ENCODE data around the gene MAP3K5. TPM values are rescaled to one million over a fixed set of nuclear protein-coding genes. Genes with fewer than 3 reads are reported as not detected.

MAP3K5 gene
- total and polyA plus RNA-seq, 4 donors = 7.5 to 28.3 (median 22.8) TPM

- TF ChIP-seq, protein P1, sequence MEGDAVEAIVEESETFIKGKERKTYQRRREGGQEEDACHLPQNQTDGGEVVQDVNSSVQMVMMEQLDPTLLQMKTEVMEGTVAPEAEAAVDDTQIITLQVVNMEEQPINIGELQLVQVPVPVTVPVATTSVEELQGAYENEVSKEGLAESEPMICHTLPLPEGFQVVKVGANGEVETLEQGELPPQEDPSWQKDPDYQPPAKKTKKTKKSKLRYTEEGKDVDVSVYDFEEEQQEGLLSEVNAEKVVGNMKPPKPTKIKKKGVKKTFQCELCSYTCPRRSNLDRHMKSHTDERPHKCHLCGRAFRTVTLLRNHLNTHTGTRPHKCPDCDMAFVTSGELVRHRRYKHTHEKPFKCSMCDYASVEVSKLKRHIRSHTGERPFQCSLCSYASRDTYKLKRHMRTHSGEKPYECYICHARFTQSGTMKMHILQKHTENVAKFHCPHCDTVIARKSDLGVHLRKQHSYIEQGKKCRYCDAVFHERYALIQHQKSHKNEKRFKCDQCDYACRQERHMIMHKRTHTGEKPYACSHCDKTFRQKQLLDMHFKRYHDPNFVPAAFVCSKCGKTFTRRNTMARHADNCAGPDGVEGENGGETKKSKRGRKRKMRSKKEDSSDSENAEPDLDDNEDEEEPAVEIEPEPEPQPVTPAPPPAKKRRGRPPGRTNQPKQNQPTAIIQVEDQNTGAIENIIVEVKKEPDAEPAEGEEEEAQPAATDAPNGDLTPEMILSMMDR (IDR thresholded peaks at IDR 0.05; ENCODE audit: control extremely low read depth, extremely low read depth) = no peak
- no peaks in the 10 kb centered on the region for H3K4me1 ChIP-seq (ENCODE audit: control insufficient read depth in 5 of 5, insufficient read depth in 5 of 5, low read length in 5 of 5)
- H3K4me3 ChIP-seq = no peak overlapping the region
- peaks cover 0 to 16% (median 6%) of the 10 kb centered on the region in 4 donors for H3K36me3 ChIP-seq (ENCODE audit: control insufficient read depth in 4 of 4, insufficient read depth in 4 of 4, low read length in 4 of 4)
- no peak for ATAC-seq (ENCODE audit: insufficient read depth, low FRiP score)
- H3K9me3 ChIP-seq (ENCODE audit: control insufficient read depth in 4 of 4, insufficient read depth in 3 of 4, low read length in 3 of 4) = no peaks in the 10 kb centered on the region
- 81 to 96% methylated on average over 1 of the region's 1 CpG for WGBS, 2 donors
- no peak for DNase-seq
- H3K27ac ChIP-seq (ENCODE audit: low read depth in 1 of 2, low read length in 1 of 2) = no peak overlapping the region
- no peaks in the 10 kb centered on the region for H3K27me3 ChIP-seq (ENCODE audit: control insufficient read depth in 3 of 3, insufficient read depth in 3 of 3, low read length in 2 of 3)
- no peak overlapping the region for H3K9ac ChIP-seq (ENCODE audit: insufficient read depth in 1 of 2, low read length in 2 of 2)
Measured at GRCh38 chr6:136633355-136633754, 158.9 kb downstream of the MAP3K5 start.

DNA sequence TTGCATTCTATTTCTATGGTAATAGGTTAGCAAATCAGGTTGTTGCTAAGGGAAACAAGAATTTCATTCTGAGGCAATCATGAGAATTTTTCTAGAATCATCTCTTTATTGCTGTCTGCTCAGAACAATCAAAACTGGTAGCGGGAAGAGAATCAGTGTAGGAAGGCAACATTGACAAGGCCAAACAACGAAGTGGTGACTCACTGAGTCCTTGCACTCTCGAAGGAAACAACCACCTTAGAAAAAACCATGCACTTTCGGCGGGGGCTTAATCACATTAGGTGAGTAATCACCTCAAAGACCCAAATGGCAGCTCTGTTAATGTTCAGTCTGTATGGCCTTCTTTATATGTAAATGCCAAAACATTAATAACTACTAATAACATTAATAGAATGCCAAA, 163.3 kb downstream of the MAP3K5 start:
- H3K27me3 ChIP-seq (ENCODE audit: control insufficient read depth in 3 of 3, insufficient read depth in 3 of 3, low read length in 2 of 3) = no peaks in the 10 kb centered on the region
- no peak for ATAC-seq (ENCODE audit: insufficient read depth, low FRiP score)
- H3K9ac ChIP-seq (ENCODE audit: insufficient read depth in 1 of 2, low read length in 2 of 2) = no peak overlapping the region
- DNase-seq = no peak
- H3K27ac ChIP-seq (ENCODE audit: low read depth in 1 of 2, low read length in 1 of 2) = no peak overlapping the region
- TF ChIP-seq, protein P1 (IDR thresholded peaks at IDR 0.05; ENCODE audit: control extremely low read depth, extremely low read depth) = no peak
- H3K4me1 ChIP-seq (ENCODE audit: control insufficient read depth in 5 of 5, insufficient read depth in 5 of 5, low read length in 5 of 5) = peaks cover 0 to 2% (median 0%) of the 10 kb centered on the region in 5 donors
- no peak overlapping the region for H3K4me3 ChIP-seq
- H3K36me3 ChIP-seq (ENCODE audit: control insufficient read depth in 4 of 4, insufficient read depth in 4 of 4, low read length in 4 of 4) = peaks cover 0 to 7% (median 0%) of the 10 kb centered on the region in 4 donors
- H3K9me3 ChIP-seq (ENCODE audit: control insufficient read depth in 4 of 4, insufficient read depth in 3 of 4, low read length in 3 of 4) = no peaks in the 10 kb centered on the region
- 96 to 98% methylated on average over 5 of the region's 5 CpGs for WGBS, 2 donors

GRCh38 chr6:136627191-136627590, 165.1 kb downstream of the MAP3K5 start:
- H3K27ac ChIP-seq (ENCODE audit: low read depth in 1 of 2, low read length in 1 of 2) = no peak overlapping the region
- no peaks in the 10 kb centered on the region for H3K9me3 ChIP-seq (ENCODE audit: control insufficient read depth in 4 of 4, insufficient read depth in 3 of 4, low read length in 3 of 4)
- ATAC-seq (ENCODE audit: insufficient read depth, low FRiP score) = no peak
- H3K36me3 ChIP-seq (ENCODE audit: control insufficient read depth in 4 of 4, insufficient read depth in 4 of 4, low read length in 4 of 4) = peaks cover 0 to 6% (median 2%) of the 10 kb centered on the region in 4 donors
- 81 to 86% methylated on average over 5 of the region's 5 CpGs for WGBS, 2 donors
- peaks cover 0 to 2% (median 0%) of the 10 kb centered on the region in 5 donors for H3K4me1 ChIP-seq (ENCODE audit: control insufficient read depth in 5 of 5, insufficient read depth in 5 of 5, low read length in 5 of 5)
- H3K27me3 ChIP-seq (ENCODE audit: control insufficient read depth in 3 of 3, insufficient read depth in 3 of 3, low read length in 2 of 3) = no peaks in the 10 kb centered on the region
- TF ChIP-seq, protein P1 (IDR thresholded peaks at IDR 0.05; ENCODE audit: control extremely low read depth, extremely low read depth) = no peak
- no peak overlapping the region for H3K4me3 ChIP-seq
- DNase-seq = no peak
- H3K9ac ChIP-seq (ENCODE audit: insufficient read depth in 1 of 2, low read length in 2 of 2) = no peak overlapping the region

GRCh38 chr6:136625293-136625692, 167.0 kb downstream of the MAP3K5 start:
- H3K4me3 ChIP-seq = no peak overlapping the region
- H3K9me3 ChIP-seq (ENCODE audit: control insufficient read depth in 4 of 4, insufficient read depth in 3 of 4, low read length in 3 of 4) = no peaks in the 10 kb centered on the region
- WGBS, 2 donors = 100% methylated on average over 1 of the region's 1 CpG
- no peak overlapping the region for H3K9ac ChIP-seq (ENCODE audit: insufficient read depth in 1 of 2, low read length in 2 of 2)
- DNase-seq = no peak
- H3K27me3 ChIP-seq (ENCODE audit: control insufficient read depth in 3 of 3, insufficient read depth in 3 of 3, low read length in 2 of 3) = no peaks in the 10 kb centered on the region
- no peak overlapping the region for H3K27ac ChIP-seq (ENCODE audit: low read depth in 1 of 2, low read length in 1 of 2)
- peaks cover 0 to 2% (median 0%) of the 10 kb centered on the region in 5 donors for H3K4me1 ChIP-seq (ENCODE audit: control insufficient read depth in 5 of 5, insufficient read depth in 5 of 5, low read length in 5 of 5)
- peaks cover 0 to 10% (median 4%) of the 10 kb centered on the region in 4 donors for H3K36me3 ChIP-seq (ENCODE audit: control insufficient read depth in 4 of 4, insufficient read depth in 4 of 4, low read length in 4 of 4)
- TF ChIP-seq, protein P1 (IDR thresholded peaks at IDR 0.05; ENCODE audit: control extremely low read depth, extremely low read depth) = no peak
- no peak for ATAC-seq (ENCODE audit: insufficient read depth, low FRiP score)

Data from lung (tissue), 12 donors.